GM12878 (cell line): ENCODE measurements around the gene NSMCE3. TPM values are rescaled to one million over a fixed set of nuclear protein-coding genes. Genes with fewer than 3 reads are reported as not detected.

Experiments
- ATAC-seq: fragments of 200-7000 bp; cut with Tn5 transposase; 3 replicates; pipeline ENCODE4 v1.9.1; 2020; ENCODE audit warnings: mild to moderate bottlenecking, moderate library complexity
- BruUV-seq: library from RNA; stranded (reverse); fragments of 400-500 nt; replicated peaks from 2 replicates; lab custom pipeline; 2021; lab: Mats Ljungman, UMichigan
- CTCF ChIA-PET: fragments of 300-600 bp; sonication (Branson Sonifier 250); formaldehyde crosslinking; extraction: SDS; loops from one replicate; lab custom pipeline; 2021; ENCODE audit warnings: inconsistent platforms; lab: Yijun Ruan, JAX
- POLR2A ChIA-PET: fragments of 350-600 bp; formaldehyde crosslinking; extraction: SDS; loops from one replicate; lab custom pipeline; 2021; ENCODE audit warnings: inconsistent platforms; lab: Charles Lee
- RAD21 ChIA-PET: fragments of 300-600 bp; sonication (Branson Sonifier 250); formaldehyde crosslinking; loops from one replicate; lab custom pipeline; 2023; ENCODE audit warnings: antibody characterized with exemption; ENCODE audit not compliant: unreplicated experiment; lab: Charles Lee
- SMC1A ChIA-PET: fragments of 300-600 bp; sonication (Branson Sonifier 250); formaldehyde crosslinking; loops from one replicate; lab custom pipeline; 2023; ENCODE audit not compliant: unreplicated experiment, uncharacterized antibody; lab: Charles Lee
- DNase-seq: peaks from one replicate; pipeline ENCODE4 v3.0.0-alpha.2; 2011; ENCODE audit warnings: low read depth, low spot score
- FAIRE-seq: peaks from 3 replicates; lab custom pipeline; 2011; peaks lifted over from hg19 to GRCh38; lab: Jason Lieb, UNC
- H2AFZ ChIP-seq: 2 replicates; pipeline ENCODE4 v1.6.0; 2011; ENCODE audit warnings: low read depth, low read length, control low read depth; ENCODE audit not compliant: control insufficient read depth
- H3K27ac ChIP-seq: 2 replicates; pipeline ENCODE4 v1.5.1; 2011; ENCODE audit warnings: control low read depth; ENCODE audit not compliant: control insufficient read depth, insufficient read depth
- H3K27me3 ChIP-seq, 2 experiments: replicated peaks in 1 of 2; 2 replicates each; pipeline versions ENCODE4 v1.6.0 to v1.6.1; 2011; ENCODE audit warnings: low read length in 1 of 2; ENCODE audit not compliant: control insufficient read depth in 2 of 2, insufficient read depth in 2 of 2
- H3K36me3 ChIP-seq, 2 experiments: 2 replicates each; pipeline ENCODE4 v1.5.1; 2011; ENCODE audit warnings: low read length in 1 of 2; ENCODE audit not compliant: control insufficient read depth in 2 of 2, insufficient read depth in 2 of 2
- H3K4me1 ChIP-seq: 2 replicates; pipeline ENCODE4 v1.6.1; 2011; ENCODE audit warnings: mild to moderate bottlenecking, low read length, moderate library complexity, mixed read lengths; ENCODE audit not compliant: control insufficient read depth, insufficient read depth
- H3K4me2 ChIP-seq: 2 replicates; pipeline ENCODE4 v1.6.0; 2011; ENCODE audit warnings: control low read depth; ENCODE audit not compliant: control insufficient read depth, insufficient read depth
- H3K4me3 ChIP-seq: fragments of 200-600 bp; sonication (generic); 2 replicates; pipeline ENCODE4 v1.5.1; 2016
- H3K79me2 ChIP-seq: 2 replicates; pipeline ENCODE4 v1.6.0; 2011; ENCODE audit warnings: low read length; ENCODE audit not compliant: control insufficient read depth, insufficient read depth
- H3K9ac ChIP-seq: 2 replicates; pipeline ENCODE4 v1.8.0; 2011; ENCODE audit warnings: low read length, control low read depth, mixed read lengths; ENCODE audit not compliant: control insufficient read depth, insufficient read depth
- H3K9me3 ChIP-seq: replicated peaks from 3 replicates; pipeline ENCODE4 v1.5.1; 2011; ENCODE audit warnings: mild to moderate bottlenecking, low read length; ENCODE audit not compliant: control insufficient read depth, insufficient read depth
- H4K20me1 ChIP-seq: 2 replicates; pipeline ENCODE4 v1.6.0; 2011; ENCODE audit not compliant: control insufficient read depth, insufficient read depth
- CBX5 ChIP-seq: sonication (generic); IDR thresholded peaks from 2 replicates; pipeline ENCODE4 v1.6.1; 2016; ENCODE audit warnings: low read depth, moderate library complexity, mild to moderate bottlenecking, inconsistent platforms
- HDGF ChIP-seq: fragments of 450-650 bp; IDR thresholded peaks from 2 replicates; pipeline ENCODE4 v1.6.1; 2016; ENCODE audit warnings: antibody characterized with exemption
- MYB ChIP-seq: fragments of 150-350 bp; IDR thresholded peaks from 2 replicates; pipeline ENCODE4 v1.6.1; 2014; ENCODE audit warnings: mild to moderate bottlenecking, low read depth, low read length, borderline replicate concordance
- RELA ChIP-seq: fragments of 450-650 bp; IDR thresholded peaks from 2 replicates; pipeline ENCODE4 v1.8.0; 2014; ENCODE audit warnings: borderline replicate concordance; ENCODE audit not compliant: partially characterized antibody
- RELB ChIP-seq: fragments of 450-650 bp; IDR thresholded peaks from 2 replicates; pipeline ENCODE4 v1.6.1; 2017; ENCODE audit warnings: low read depth, mild to moderate bottlenecking, moderate library complexity
- STAT1 ChIP-seq: fragments of 450-650 bp; conservative IDR thresholded peaks from 2 replicates; pipeline ENCODE4 v1.6.1; 2014; ENCODE audit warnings: antibody characterized with exemption, mild to moderate bottlenecking
- TCF12 ChIP-seq: IDR thresholded peaks from 2 replicates; pipeline ENCODE4 v1.6.1; 2011; ENCODE audit warnings: low read depth, mild to moderate bottlenecking, low read length
- YY1 ChIP-seq: IDR thresholded peaks from 2 replicates; pipeline ENCODE4 v1.6.1; 2011; ENCODE audit warnings: low read depth, mild to moderate bottlenecking, low read length
- ZBTB33 ChIP-seq: fragments of 450-650 bp; IDR thresholded peaks from 2 replicates; pipeline ENCODE4 v1.6.1; 2017; ENCODE audit warnings: mild to moderate bottlenecking
- ZBTB4 ChIP-seq: fragments of 450-650 bp; formaldehyde crosslinking; IDR thresholded peaks from 2 replicates; pipeline ENCODE4 v1.4.0; 2022; ENCODE audit warnings: mild to moderate bottlenecking, moderate library complexity
- ZNF622 ChIP-seq: fragments of 450-650 bp; IDR thresholded peaks from 2 replicates; pipeline ENCODE4 v1.6.1; 2017; ENCODE audit warnings: mild to moderate bottlenecking, inconsistent platforms
- ZSCAN29 ChIP-seq: fragments of 450-650 bp; IDR thresholded peaks from 2 replicates; pipeline ENCODE4 v1.6.1; 2017; ENCODE audit warnings: mild to moderate bottlenecking, moderate library complexity
- WGBS: methylation state at CpG from one replicate; pipeline ENCODE4 v1.1.6; 2016; ENCODE audit warnings: low lambda C conversion rate; ENCODE audit not compliant: insufficient replicate concordance, insufficient coverage; ENCODE audit errors: missing lambda C conversion rate; 5-methylcytosine and 5-hydroxymethylcytosine counted together
- in situ Hi-C: fragments of 300-500 bp; cut with MboI; formaldehyde crosslinking; loops from 9 replicates; pipeline ENCODE4 v1.14.3; 2018; ENCODE audit warnings: mixed read lengths
- intact Hi-C: fragments of 100-400 bp; cut with micrococcal nuclease; formaldehyde crosslinking; loops from one replicate; pipeline ENCODE4 v1.14.2; 2022; ENCODE audit not compliant: unreplicated experiment
- polyA plus RNA-seq, 11 experiments: library from polyadenylated mRNA; depleted of rRNA in 4 of 11; unstranded in 6 of 11; stranded (reverse) in 5 of 11; fragments of >200 nt; fragmentation: Nextera tagmentation in 4 of 11; fragmentation: Illumina TruSeq in 1 of 11; extraction: Ambion mirVana in 4 of 11; extraction: Trizol in 1 of 11; gene quantifications; 1 replicate in 1 of 11; 2 replicates in 10 of 11; pipeline versions ENCODE4 v1.2.1 to v1.2.3, GENCODE V29; 2011 to 2016; ENCODE audit warnings: inconsistent platforms in 2 of 11, missing spikeins in 2 of 11, low read depth in 1 of 11
- total RNA-seq, 4 experiments: library from RNA; depleted of rRNA in 3 of 4; stranded (reverse); fragments of >200 nt in 3 of 4; fragmentation: Illumina TruSeq in 1 of 4; extraction: Trizol in 1 of 4; gene quantifications; 2 replicates each; pipeline versions ENCODE4 v1.2.1 to v1.2.3, GENCODE V29; 2013 to 2021
- TF ChIP-seq, protein P1 (sequence below): fragments of 450-650 bp; formaldehyde crosslinking; IDR thresholded peaks from 2 replicates; pipeline ENCODE4 v1.4.0; 2020; ENCODE audit warnings: mild to moderate bottlenecking, moderate library complexity

The NSMCE3 gene
- total and polyA plus RNA-seq, 10 of the 15 experiments (the other 5 are each of a cell fraction or from before 2014, with no cell fraction given) = 3.7 to 30.0 (median 19.2) TPM

- TF ChIP-seq, protein P1, sequence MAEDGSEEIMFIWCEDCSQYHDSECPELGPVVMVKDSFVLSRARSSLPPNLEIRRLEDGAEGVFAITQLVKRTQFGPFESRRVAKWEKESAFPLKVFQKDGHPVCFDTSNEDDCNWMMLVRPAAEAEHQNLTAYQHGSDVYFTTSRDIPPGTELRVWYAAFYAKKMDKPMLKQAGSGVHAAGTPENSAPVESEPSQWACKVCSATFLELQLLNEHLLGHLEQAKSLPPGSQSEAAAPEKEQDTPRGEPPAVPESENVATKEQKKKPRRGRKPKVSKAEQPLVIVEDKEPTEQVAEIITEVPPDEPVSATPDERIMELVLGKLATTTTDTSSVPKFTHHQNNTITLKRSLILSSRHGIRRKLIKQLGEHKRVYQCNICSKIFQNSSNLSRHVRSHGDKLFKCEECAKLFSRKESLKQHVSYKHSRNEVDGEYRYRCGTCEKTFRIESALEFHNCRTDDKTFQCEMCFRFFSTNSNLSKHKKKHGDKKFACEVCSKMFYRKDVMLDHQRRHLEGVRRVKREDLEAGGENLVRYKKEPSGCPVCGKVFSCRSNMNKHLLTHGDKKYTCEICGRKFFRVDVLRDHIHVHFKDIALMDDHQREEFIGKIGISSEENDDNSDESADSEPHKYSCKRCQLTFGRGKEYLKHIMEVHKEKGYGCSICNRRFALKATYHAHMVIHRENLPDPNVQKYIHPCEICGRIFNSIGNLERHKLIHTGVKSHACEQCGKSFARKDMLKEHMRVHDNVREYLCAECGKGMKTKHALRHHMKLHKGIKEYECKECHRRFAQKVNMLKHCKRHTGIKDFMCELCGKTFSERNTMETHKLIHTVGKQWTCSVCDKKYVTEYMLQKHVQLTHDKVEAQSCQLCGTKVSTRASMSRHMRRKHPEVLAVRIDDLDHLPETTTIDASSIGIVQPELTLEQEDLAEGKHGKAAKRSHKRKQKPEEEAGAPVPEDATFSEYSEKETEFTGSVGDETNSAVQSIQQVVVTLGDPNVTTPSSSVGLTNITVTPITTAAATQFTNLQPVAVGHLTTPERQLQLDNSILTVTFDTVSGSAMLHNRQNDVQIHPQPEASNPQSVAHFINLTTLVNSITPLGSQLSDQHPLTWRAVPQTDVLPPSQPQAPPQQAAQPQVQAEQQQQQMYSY = no peak
- no peak for TF ChIP-seq HDGF
Observed at GRCh38 chr15:29266052-29266582, 3.5 kb downstream of the NSMCE3 start (continued).

DNA sequence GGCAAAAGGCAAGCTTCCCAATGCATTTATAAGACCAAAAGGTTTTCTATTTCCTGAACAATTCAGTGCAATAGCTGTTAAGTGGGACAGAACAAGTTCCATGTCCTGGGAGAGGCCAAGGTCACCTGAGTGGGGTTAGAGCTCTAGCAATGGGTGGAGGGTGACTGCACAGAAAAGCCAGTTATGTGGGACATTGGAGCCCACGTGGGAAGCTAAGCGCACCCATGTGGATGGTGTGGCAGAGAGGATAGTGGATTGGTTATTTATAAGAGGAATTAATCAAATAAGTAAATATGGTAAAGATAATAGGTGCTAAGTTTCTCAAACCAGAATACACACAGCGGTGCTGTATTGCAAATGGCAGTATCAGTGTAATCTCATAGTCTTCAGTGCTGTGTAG is 6.3 kb downstream of the NSMCE3 start:
- CTCF ChIA-PET = no interaction called here
- DNase-seq (no peak), FAIRE-seq (no peak), ATAC-seq (no peak)
- Histone ChIP-seq H3K79me2 (peaks cover 23% of the 10 kb centered on the region), H3K27me3 (no peaks in the 10 kb centered on the region), H2AFZ (no peak overlapping the region), H3K4me3 (no peak overlapping the region), H3K4me1 (no peaks in the 10 kb centered on the region), H3K36me3 (no peaks in the 10 kb centered on the region), H3K9me3 (no peaks in the 10 kb centered on the region), H4K20me1 (no peaks in the 10 kb centered on the region), H3K4me2 (no peak overlapping the region), H3K27ac (no peak overlapping the region), H3K9ac (no peak overlapping the region)
- in situ Hi-C loops = no loop called here
- POLR2A ChIA-PET = no interaction called here
- 95% methylated on average over 3 of the region's 3 CpGs for WGBS
- BruUV-seq = no TSS peak
- SMC1A ChIA-PET = interaction anchor here (0.9 kb wide), 1 partner anchor 58 kb away, joined by 4 read pairs; no protein-coding TSS in a partner anchor
- RAD21 ChIA-PET = interaction anchor here (0.6 kb wide), 1 partner anchor 46 kb away, joined by 3 read pairs; no protein-coding TSS in a partner anchor
- intact Hi-C loops = no loop called here
- TF ChIP-seq STAT1 = no peak
- TF ChIP-seq RELA = no peak
- TF ChIP-seq YY1 = no peak
- TF ChIP-seq CBX5 = no peak
- TF ChIP-seq ZSCAN29 = no peak
- TF ChIP-seq MYB = no peak
- TF ChIP-seq ZBTB33 = no peak
- TF ChIP-seq ZNF622 = no peak
- no peak for TF ChIP-seq TCF12
- TF ChIP-seq RELB = no peak
- TF ChIP-seq ZBTB4 = no peak
